Muscle layer of colon (tissue), 2 donors: Measurements from ENCODE around the gene NHSL1.

Experiments
- H3K27ac ChIP-seq: one replicate; pipeline ENCODE4 v1.7.0; 2013; ENCODE audit warnings: low read depth, mild to moderate bottlenecking, low read length, moderate library complexity
- H3K27me3 ChIP-seq, 2 donors: one replicate each; pipeline ENCODE4 v1.7.0; 2013; ENCODE audit warnings: low read length in 2 of 2, mild to moderate bottlenecking in 2 of 2; ENCODE audit not compliant: insufficient read depth in 2 of 2, control insufficient read depth in 1 of 2
- H3K36me3 ChIP-seq: one replicate; pipeline ENCODE4 v1.7.0; 2013; ENCODE audit warnings: mild to moderate bottlenecking, low read length; ENCODE audit not compliant: insufficient read depth
- H3K4me1 ChIP-seq: one replicate; pipeline ENCODE4 v1.7.0; 2013; ENCODE audit warnings: mild to moderate bottlenecking, low read length; ENCODE audit not compliant: insufficient read depth
- H3K4me3 ChIP-seq, 2 donors: one replicate each; pipeline ENCODE4 v1.7.0; 2013; ENCODE audit warnings: low read length in 2 of 2, low read depth in 1 of 2, mild to moderate bottlenecking in 1 of 2, moderate library complexity in 1 of 2
- H3K9ac ChIP-seq: one replicate; pipeline ENCODE4 v1.7.0; 2013; ENCODE audit warnings: low read length
- H3K9me3 ChIP-seq: one replicate; pipeline ENCODE4 v1.7.0; 2013; ENCODE audit warnings: mild to moderate bottlenecking, low read length
- donor health status: abdominal sarcoma.
- donor health status: Adenocarcinoma of cecum.

The NHSL1 gene

GRCh38 chr6:138387577-138388368, 111.5 kb downstream of the NHSL1 start:
- Histone ChIP-seq H3K36me3 (no peaks in the 10 kb centered on the region), H3K4me3 (no peak overlapping the region), H3K9ac (no peak overlapping the region), H3K9me3 (no peaks in the 10 kb centered on the region), H3K27me3 (no peaks in the 10 kb centered on the region), H3K27ac (no peak overlapping the region), H3K4me1 (no peaks in the 10 kb centered on the region)

GRCh38 chr6:138386897-138387296, 112.4 kb downstream of the NHSL1 start:
- no peak overlapping the region for H3K9ac ChIP-seq
- H3K9me3 ChIP-seq: no peaks in the 10 kb centered on the region
- H3K4me1 ChIP-seq: no peaks in the 10 kb centered on the region
- H3K27me3 ChIP-seq: no peaks in the 10 kb centered on the region
- H3K36me3 ChIP-seq: no peaks in the 10 kb centered on the region
- no peak overlapping the region for H3K27ac ChIP-seq
- H3K4me3 ChIP-seq: no peak overlapping the region

- Histone ChIP-seq H3K4me1 (no peaks in the 10 kb centered on the region), H3K9ac (no peak overlapping the region), H3K36me3 (no peaks in the 10 kb centered on the region), H3K27ac (no peak overlapping the region), H3K4me3 (no peak overlapping the region), H3K9me3 (no peaks in the 10 kb centered on the region), H3K27me3 (no peaks in the 10 kb centered on the region)
These were observed 115.5 kb downstream of the NHSL1 start for GRCh38 chr6:138383776-138384175.

- H3K36me3 ChIP-seq: no peaks in the 10 kb centered on the region
- H3K4me1 ChIP-seq: no peaks in the 10 kb centered on the region
- no peak overlapping the region for H3K4me3 ChIP-seq
- H3K9ac ChIP-seq: no peak overlapping the region
- H3K27me3 ChIP-seq: no peaks in the 10 kb centered on the region
- H3K9me3 ChIP-seq: no peaks in the 10 kb centered on the region
- H3K27ac ChIP-seq: no peak overlapping the region
These were observed 116.6 kb downstream of the NHSL1 start for GRCh38 chr6:138382498-138383265.

- H3K9me3 ChIP-seq: no peaks in the 10 kb centered on the region
- H3K27me3 ChIP-seq: no peaks in the 10 kb centered on the region
- no peak overlapping the region for H3K4me3 ChIP-seq
- no peak overlapping the region for H3K27ac ChIP-seq
- H3K9ac ChIP-seq: no peak overlapping the region
- no peaks in the 10 kb centered on the region for H3K36me3 ChIP-seq
- no peaks in the 10 kb centered on the region for H3K4me1 ChIP-seq
These were observed 120.8 kb downstream of the NHSL1 start for GRCh38 chr6:138378463-138378862.

GRCh38 chr6:138377844-138378243, 121.5 kb downstream of the NHSL1 start, which contains the start of gene SMIM28:
Gene SMIM28 (plus strand): TSS chr6:138377905. CDS start chr6:138378073, 168 bp downstream.
- H3K9ac ChIP-seq: no peak within 1 kb of the TSS
- no peak within 1 kb of the TSS for H3K4me3 ChIP-seq
- H3K4me1 ChIP-seq: no peaks in the 10 kb centered on the region

GRCh38 chr6:138377042-138377441, 122.3 kb downstream of the NHSL1 start:
- no peak overlapping the region for H3K27ac ChIP-seq
- no peaks in the 10 kb centered on the region for H3K27me3 ChIP-seq
- H3K4me3 ChIP-seq: no peak overlapping the region
- no peaks in the 10 kb centered on the region for H3K4me1 ChIP-seq
- no peak overlapping the region for H3K9ac ChIP-seq
- H3K9me3 ChIP-seq: no peaks in the 10 kb centered on the region
- H3K36me3 ChIP-seq: no peaks in the 10 kb centered on the region

More at GRCh38 chr6:138377844-138378243, 121.5 kb downstream of the NHSL1 start, which contains the start of gene SMIM28:
- Histone ChIP-seq H3K36me3 (no peaks in the 10 kb centered on the region), H3K27me3 (no peaks in the 10 kb centered on the region), H3K27ac (no peak within 1 kb of the TSS), H3K9me3 (no peaks in the 10 kb centered on the region)

- Histone ChIP-seq H3K4me1 (no peaks in the 10 kb centered on the region), H3K9ac (no peak overlapping the region), H3K36me3 (no peaks in the 10 kb centered on the region), H3K4me3 (no peak overlapping the region), H3K9me3 (no peaks in the 10 kb centered on the region), H3K27me3 (no peaks in the 10 kb centered on the region), H3K27ac (no peak overlapping the region)
These were observed 124.5 kb downstream of the NHSL1 start for GRCh38 chr6:138374815-138375214.

- no peaks in the 10 kb centered on the region for H3K9me3 ChIP-seq
- H3K27me3 ChIP-seq: no peaks in the 10 kb centered on the region
- H3K36me3 ChIP-seq: no peaks in the 10 kb centered on the region
- no peak overlapping the region for H3K27ac ChIP-seq
- H3K4me3 ChIP-seq: no peak overlapping the region
- no peak overlapping the region for H3K9ac ChIP-seq
- H3K4me1 ChIP-seq: no peaks in the 10 kb centered on the region
These were observed 125.1 kb downstream of the NHSL1 start for GRCh38 chr6:138374230-138374629.

GRCh38 chr6:138372711-138373463, 126.4 kb downstream of the NHSL1 start:
- Histone ChIP-seq H3K27ac (no peak overlapping the region), H3K9ac (no peak overlapping the region), H3K9me3 (no peaks in the 10 kb centered on the region), H3K27me3 (no peaks in the 10 kb centered on the region), H3K36me3 (no peaks in the 10 kb centered on the region), H3K4me3 (no peak overlapping the region), H3K4me1 (no peaks in the 10 kb centered on the region)
